Adrenal gland (tissue), 12 donors: Measurements from ENCODE around the gene ESPNL. TPM values are rescaled to one million over a fixed set of nuclear protein-coding genes. Genes with fewer than 3 reads are reported as not detected.
A peak's percentile ranks its signal among the peaks of the same experiment; 100 is the strongest.

ENCODE experiments used
- DNase-seq, 7 donors: peaks; one replicate each; pipeline ENCODE4 v3.0.0-alpha.2; 2019 to 2020
- H3K27ac ChIP-seq, 5 donors: fragments of 200-600 bp; sonication (generic) in 4 of 5; 1 replicate in 3 of 5; 2 replicates in 2 of 5; pipeline versions ENCODE4 v1.5.1 to v1.8.0; 2016 to 2020; ENCODE audit warnings: mild to moderate bottlenecking in 1 of 5
- H3K27me3 ChIP-seq: fragments of 200-600 bp; 2 replicates; pipeline ENCODE4 v1.8.0; 2021
- H3K36me3 ChIP-seq, 2 donors: fragments of 200-600 bp; replicated peaks in 1 of 2; 1 replicate in 1 of 2; 2 replicates in 1 of 2; pipeline versions ENCODE4 v1.5.1 to v1.8.0; 2018 to 2022
- H3K4me1 ChIP-seq, 2 donors: fragments of 200-600 bp; replicated peaks in 1 of 2; 1 replicate in 1 of 2; 2 replicates in 1 of 2; pipeline versions ENCODE4 v1.5.1 to v1.8.0; 2018 to 2021
- H3K4me3 ChIP-seq, 4 donors: fragments of 200-600 bp; sonication (generic) in 3 of 4; one replicate each; pipeline ENCODE4 v1.5.1; 2016 to 2018
- H3K9me3 ChIP-seq, 3 donors: fragments of 200-600 bp; sonication (generic) in 1 of 3; replicated peaks in 1 of 3; 1 replicate in 2 of 3; 2 replicates in 1 of 3; pipeline versions ENCODE4 v1.5.1 to v1.8.0; 2016 to 2021
- POLR2A ChIP-seq, 2 donors: fragments of 450-650 bp; IDR thresholded peaks; one replicate each; pipeline ENCODE4 v1.6.1; 2017; ENCODE audit warnings: antibody characterized with exemption in 2 of 2, mild to moderate bottlenecking in 2 of 2, moderate library complexity in 1 of 2
- WGBS, 4 donors: extraction: QIAGEN DNeasy Blood & Tissue Kit in 2 of 4; methylation state at CpG; one replicate each; pipeline versions ENCODE4 v1.1.5 to v1.1.7; 2013 to 2017; 5-methylcytosine and 5-hydroxymethylcytosine counted together
- intact Hi-C, 2 donors: fragments of 100-400 bp; cut with DNase I; formaldehyde crosslinking; loops; one replicate each; pipeline versions ENCODE4 v1.14.1 to v1.15.0; 2022 to 2023
- polyA plus RNA-seq, 3 donors: library from polyadenylated mRNA; stranded (reverse); fragments of 200-250 nt in 2 of 3; fragments of 350-450 nt in 1 of 3; fragmentation: Illumina TruSeq in 1 of 3; extraction: RNeasy Lipid Tissue Mini Kit (QIAGEN cat#74804) in 1 of 3; gene quantifications; one replicate each; pipeline ENCODE4 v1.2.3, GENCODE V29; 2013 to 2014
- total RNA-seq, 9 donors: library from RNA; depleted of rRNA in 4 of 9; stranded (reverse); fragments of >200 nt in 4 of 9; fragments of 120-200 nt in 1 of 9; fragmentation: NEBNext Ultra II Directional in 1 of 9; extraction: Animal tissue kit (Norgen Biotek cat#: 25700) in 1 of 9; gene quantifications; one replicate each; pipeline versions ENCODE4 v1.1.0 to v1.2.4, GENCODE V29; 2013 to 2023
- TF ChIP-seq, protein P1 (sequence below), 6 experiments: fragments of 450-650 bp in 4 of 6; fragments of 200-600 bp in 2 of 6; sonication (generic) in 1 of 6; IDR thresholded peaks; 1 replicate in 5 of 6; 2 replicates in 1 of 6; pipeline versions ENCODE4 v1.5.1 to v1.8.0; 2016 to 2021; ENCODE audit warnings: antibody characterized with exemption in 6 of 6, mild to moderate bottlenecking in 2 of 6, moderate library complexity in 1 of 6
- donor health status: healthy with polysubstance abuse.
- donor health status: Bipolar disorder and iron deficiency.
- donor health status: DM: yes; HTN: yes; CAD: no.
- donor health status: DM: no; HTN: no; CAD: no.
- donor health status: DM: no; HTN: no; CAD: no.
- donor health status: DM: yes; HTN: yes; CAD: no.

ESPNL gene
- total and polyA plus RNA-seq, 12 donors = 0.03 to 5.9 (median 1.2) TPM; not detected in 5

DNA sequence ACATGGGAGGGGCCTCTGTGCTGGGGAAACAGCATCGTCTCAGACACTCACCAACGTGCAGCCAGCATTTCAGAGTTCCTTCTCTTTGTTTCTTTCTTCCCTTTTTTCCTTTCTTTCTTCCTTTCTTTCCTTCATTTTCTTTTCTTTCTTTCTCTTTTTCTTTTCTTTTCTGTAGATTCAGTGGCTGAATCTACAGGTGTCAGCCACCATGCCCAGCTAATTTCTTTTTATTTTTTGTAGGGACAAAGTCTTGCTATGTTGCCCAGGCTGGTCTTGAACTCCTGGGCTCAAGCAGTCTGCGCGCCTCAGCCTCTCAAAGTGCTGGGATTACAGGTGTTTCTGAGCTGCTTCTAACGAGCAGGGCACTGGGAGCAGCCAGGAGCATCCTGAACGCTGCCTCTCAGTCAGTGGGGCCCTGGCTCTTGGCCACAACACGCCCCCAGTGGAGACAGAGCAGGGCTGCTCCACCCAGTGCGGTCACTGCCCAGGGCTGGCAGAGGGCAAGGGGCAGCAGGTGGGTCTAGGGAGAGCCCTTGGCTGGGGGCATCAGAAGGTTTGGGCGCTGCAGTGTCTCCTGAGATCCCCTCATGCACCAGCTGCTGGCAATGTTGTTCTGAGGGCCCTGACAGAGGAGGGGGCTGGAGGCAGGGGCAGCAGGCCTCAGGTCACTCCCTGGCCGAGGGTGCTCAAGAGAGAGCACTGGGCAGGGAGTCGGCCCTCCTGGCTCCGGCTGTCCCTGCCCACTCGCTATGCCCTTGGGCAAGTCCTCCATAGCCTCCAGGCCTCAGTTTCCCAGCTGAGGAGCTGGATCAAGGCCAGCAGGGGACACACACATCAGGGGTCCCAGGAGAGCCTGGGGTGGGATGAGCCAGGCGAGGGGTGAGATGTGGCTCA, 33.6 kb downstream of the ESPNL start:
- WGBS, 4 donors = 71 to 81% (median 76%) methylated on average over 11 to 14 of the region's 14 CpGs
- TF ChIP-seq, protein P1, sequence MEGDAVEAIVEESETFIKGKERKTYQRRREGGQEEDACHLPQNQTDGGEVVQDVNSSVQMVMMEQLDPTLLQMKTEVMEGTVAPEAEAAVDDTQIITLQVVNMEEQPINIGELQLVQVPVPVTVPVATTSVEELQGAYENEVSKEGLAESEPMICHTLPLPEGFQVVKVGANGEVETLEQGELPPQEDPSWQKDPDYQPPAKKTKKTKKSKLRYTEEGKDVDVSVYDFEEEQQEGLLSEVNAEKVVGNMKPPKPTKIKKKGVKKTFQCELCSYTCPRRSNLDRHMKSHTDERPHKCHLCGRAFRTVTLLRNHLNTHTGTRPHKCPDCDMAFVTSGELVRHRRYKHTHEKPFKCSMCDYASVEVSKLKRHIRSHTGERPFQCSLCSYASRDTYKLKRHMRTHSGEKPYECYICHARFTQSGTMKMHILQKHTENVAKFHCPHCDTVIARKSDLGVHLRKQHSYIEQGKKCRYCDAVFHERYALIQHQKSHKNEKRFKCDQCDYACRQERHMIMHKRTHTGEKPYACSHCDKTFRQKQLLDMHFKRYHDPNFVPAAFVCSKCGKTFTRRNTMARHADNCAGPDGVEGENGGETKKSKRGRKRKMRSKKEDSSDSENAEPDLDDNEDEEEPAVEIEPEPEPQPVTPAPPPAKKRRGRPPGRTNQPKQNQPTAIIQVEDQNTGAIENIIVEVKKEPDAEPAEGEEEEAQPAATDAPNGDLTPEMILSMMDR (IDR thresholded peaks at IDR 0.05) = no peak
- TF ChIP-seq POLR2A (IDR thresholded peaks at IDR 0.05) = no peak
- Histone ChIP-seq H3K27ac (no peak overlapping the region), H3K36me3 (no peaks in the 10 kb centered on the region), H3K4me3 (no peak overlapping the region), H3K4me1 (no peaks in the 10 kb centered on the region), H3K27me3 (no peaks in the 10 kb centered on the region), H3K9me3 (no peaks in the 10 kb centered on the region)
- intact Hi-C loops = no loop called here
- DNase-seq = no peak

DNA sequence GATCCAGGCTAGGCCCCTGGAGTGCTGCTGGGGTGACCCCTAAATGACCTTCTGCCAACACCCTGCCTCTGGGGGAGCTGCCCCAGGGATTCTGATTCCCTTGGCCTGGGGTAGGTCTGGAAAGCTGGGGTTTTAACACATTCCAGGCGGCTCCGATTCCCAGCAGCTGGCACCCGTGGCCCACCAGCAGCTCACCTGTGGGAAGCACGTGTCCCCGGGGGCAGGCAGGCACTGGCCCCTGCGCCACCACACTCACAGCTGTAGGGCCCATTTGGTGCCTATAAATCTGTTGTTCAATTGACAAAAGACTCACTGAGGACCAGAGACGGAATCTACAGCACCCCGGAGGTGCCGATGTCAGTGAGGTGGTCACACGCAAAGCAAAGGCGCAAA, 34.2 kb downstream of the ESPNL start:
- no peaks in the 10 kb centered on the region for H3K4me1 ChIP-seq
- no peaks in the 10 kb centered on the region for H3K9me3 ChIP-seq
- intact Hi-C loops = no loop called here
- H3K36me3 ChIP-seq = no peaks in the 10 kb centered on the region
- no peak for DNase-seq
- H3K27me3 ChIP-seq = no peaks in the 10 kb centered on the region
- TF ChIP-seq POLR2A (IDR thresholded peaks at IDR 0.05) = no peak
- TF ChIP-seq, protein P1 (IDR thresholded peaks at IDR 0.05) = no peak
- H3K27ac ChIP-seq = no peak overlapping the region
- H3K4me3 ChIP-seq = no peak overlapping the region
- WGBS, 4 donors = 89 to 95% (median 92%) methylated on average over 5 to 11 of the region's 11 CpGs

DNA sequence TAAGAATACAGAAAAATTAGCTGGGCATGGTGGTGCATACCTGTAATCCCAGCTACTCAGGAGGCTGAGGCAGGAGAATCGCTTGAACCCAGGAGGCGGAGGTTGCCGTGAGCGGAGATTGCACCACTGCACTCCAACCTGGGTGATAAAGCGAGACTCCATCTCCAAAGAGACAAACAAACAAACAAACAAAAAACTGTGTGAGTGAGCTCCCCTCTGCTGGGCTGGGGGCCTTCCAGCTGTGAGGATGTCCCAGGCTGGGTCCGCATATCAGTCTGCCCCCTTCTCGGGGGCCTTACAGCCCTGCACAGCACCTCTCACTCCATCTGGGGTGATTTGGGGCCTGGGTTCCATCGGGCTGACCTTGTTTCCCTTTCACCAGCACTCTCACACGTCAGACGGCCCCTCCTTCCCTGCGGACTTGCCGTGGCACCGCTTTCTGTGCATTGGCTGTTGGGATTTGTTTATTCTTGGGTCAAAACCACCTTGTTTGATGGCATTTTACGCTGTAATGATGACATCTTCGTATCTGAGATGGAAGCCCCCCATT, 35.5 kb downstream of the ESPNL start:
- Histone ChIP-seq H3K9me3 (no peaks in the 10 kb centered on the region), H3K27me3 (no peaks in the 10 kb centered on the region), H3K27ac (no peak overlapping the region), H3K36me3 (no peaks in the 10 kb centered on the region), H3K4me3 (no peak overlapping the region), H3K4me1 (no peaks in the 10 kb centered on the region)
- WGBS, 4 donors = 80 to 87% (median 84%) methylated on average over 14 to 15 of the region's 15 CpGs
- TF ChIP-seq, protein P1 (IDR thresholded peaks at IDR 0.05) = no peak
- no peak for TF ChIP-seq POLR2A (IDR thresholded peaks at IDR 0.05)
- no peak for DNase-seq
- intact Hi-C loops = no loop called here

DNA sequence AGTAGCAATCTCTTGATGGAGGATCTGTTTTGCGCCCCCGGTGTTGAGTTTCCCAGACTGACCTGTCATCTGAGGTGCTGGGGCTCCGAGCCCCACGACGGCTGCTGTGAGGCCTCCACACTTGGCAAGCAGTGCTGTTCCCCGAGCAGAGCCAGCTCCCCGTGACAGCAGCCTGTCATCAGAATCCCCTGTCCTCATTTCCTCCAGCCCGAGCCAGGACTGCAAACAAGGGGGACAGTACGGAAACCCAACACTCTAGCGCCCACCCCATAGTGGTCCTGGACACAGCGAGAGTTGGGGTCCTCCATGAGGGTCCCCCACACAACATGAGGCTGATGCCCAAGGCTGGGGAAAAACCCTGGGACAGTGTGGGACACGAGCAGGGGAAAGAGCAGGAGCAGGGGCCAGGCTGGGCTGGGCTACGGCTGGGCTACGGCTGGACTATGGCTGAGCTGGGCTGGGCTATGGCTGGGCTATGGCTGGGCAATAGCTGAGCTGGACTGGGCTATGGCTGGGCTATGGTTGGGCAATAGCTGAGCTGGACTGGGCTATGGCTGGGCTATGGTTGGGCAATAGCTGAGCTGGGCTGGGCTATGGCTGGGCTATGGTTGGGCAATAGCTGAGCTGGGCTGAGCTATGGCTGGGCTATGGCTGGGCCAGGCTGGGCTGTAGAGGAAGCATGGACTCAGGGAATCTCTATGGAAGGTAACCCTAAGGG, 36.8 kb downstream of the ESPNL start:
- peak in 6 of 7 donors; percentile 37 to 82 (median 50) for DNase-seq
- no peaks in the 10 kb centered on the region for H3K9me3 ChIP-seq
- WGBS, 4 donors = 68 to 75% (median 72%) methylated on average over 14 of the region's 14 CpGs
- H3K36me3 ChIP-seq = no peaks in the 10 kb centered on the region
- H3K27me3 ChIP-seq = no peaks in the 10 kb centered on the region
- H3K27ac ChIP-seq = no peak overlapping the region
- no peak overlapping the region for H3K4me3 ChIP-seq
- TF ChIP-seq POLR2A (IDR thresholded peaks at IDR 0.05) = no peak
- TF ChIP-seq, protein P1 (IDR thresholded peaks at IDR 0.05) = no peak
- intact Hi-C loops = no loop called here
- no peaks in the 10 kb centered on the region for H3K4me1 ChIP-seq
